ENCODE results near the gene GBA2. TPM values are rescaled to one million over a fixed set of nuclear protein-coding genes. Genes with fewer than 3 reads are reported as not detected.
A peak's percentile ranks its signal among the peaks of the same experiment; 100 is the strongest.

Gene GBA2
- total RNA-seq, 2 donors from 2014 or later: 107 to 117 TPM

DNA sequence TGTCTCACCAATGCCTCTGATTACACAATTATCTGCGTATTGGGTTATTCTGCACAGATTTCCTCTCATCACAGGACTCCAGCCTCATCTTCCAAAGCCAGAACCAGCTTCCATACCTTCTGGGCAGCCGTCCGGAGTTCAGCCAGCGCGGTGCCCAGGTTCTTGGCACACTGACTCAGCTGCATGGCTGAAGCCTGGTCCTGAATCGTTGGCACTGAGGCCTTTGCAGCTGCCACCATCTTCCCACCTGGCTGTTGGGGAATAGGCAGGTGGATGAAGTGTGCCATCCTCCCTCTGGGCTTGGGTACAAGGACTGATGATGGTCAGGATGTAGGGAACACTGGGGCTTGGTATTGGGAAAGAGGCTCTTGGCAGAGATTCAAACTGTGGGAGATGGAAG, 34.9 kb downstream of the GBA2 start:
- no peaks in the 10 kb centered on the region for H3K4me1 ChIP-seq (ENCODE audit: control insufficient read depth, insufficient read depth, low read length)
- no peak overlapping the region for H3K4me3 ChIP-seq (ENCODE audit: low read length)
- Mint-ChIP-seq H3K4me3 (no peak overlapping the region), H3K4me1 (no peaks in the 10 kb centered on the region), H3K27ac (no peak overlapping the region), H3K27me3 (ENCODE audit: insufficient read depth) (no peaks in the 10 kb centered on the region), H3K9me3 (no peaks in the 10 kb centered on the region), H3K36me3 (ENCODE audit: low read depth) (peaks cover 78% of the 10 kb centered on the region)
- no peak for DNase-seq
- H3K9me3 ChIP-seq (ENCODE audit: control insufficient read depth, low read length): no peaks in the 10 kb centered on the region
- H3K27me3 ChIP-seq (ENCODE audit: control insufficient read depth, insufficient read depth, low read length, poor library complexity, severe bottlenecking): no peaks in the 10 kb centered on the region
- WGBS, 2 experiments (ENCODE audit: insufficient coverage in 1 of 2, insufficient read length in 1 of 2): 95 to 100% methylated on average over 6 of the region's 6 CpGs
- no peak overlapping the region for H3K27ac ChIP-seq (ENCODE audit: low read depth, low read length)
- no peak for TF ChIP-seq CTCF (conservative IDR thresholded peaks at IDR 0.05)
- no peak overlapping the region for H3K9ac ChIP-seq (ENCODE audit: extremely low read depth, low read length, poor library complexity, severe bottlenecking)
- H3K36me3 ChIP-seq (ENCODE audit: control insufficient read depth, insufficient read depth, low read length): peaks cover 93% of the 10 kb centered on the region

- H3K4me3 ChIP-seq (ENCODE audit: low read length): no peak overlapping the region
- no peaks in the 10 kb centered on the region for H3K27me3 ChIP-seq (ENCODE audit: control insufficient read depth, insufficient read depth, low read length, poor library complexity, severe bottlenecking)
- H3K27ac Mint-ChIP-seq: no peak overlapping the region
- no peaks in the 10 kb centered on the region for H3K9me3 ChIP-seq (ENCODE audit: control insufficient read depth, low read length)
- H3K4me1 ChIP-seq (ENCODE audit: control insufficient read depth, insufficient read depth, low read length): no peaks in the 10 kb centered on the region
- no peak overlapping the region for H3K9ac ChIP-seq (ENCODE audit: extremely low read depth, low read length, poor library complexity, severe bottlenecking)
- H3K4me3 Mint-ChIP-seq: no peak overlapping the region
- peaks cover 93% of the 10 kb centered on the region for H3K36me3 ChIP-seq (ENCODE audit: control insufficient read depth, insufficient read depth, low read length)
- no peak overlapping the region for H3K27ac ChIP-seq (ENCODE audit: low read depth, low read length)
- H3K9me3 Mint-ChIP-seq: no peaks in the 10 kb centered on the region
- no peak for TF ChIP-seq CTCF (conservative IDR thresholded peaks at IDR 0.05)
- peaks cover 80% of the 10 kb centered on the region for H3K36me3 Mint-ChIP-seq (ENCODE audit: low read depth)
- H3K27me3 Mint-ChIP-seq (ENCODE audit: insufficient read depth): no peaks in the 10 kb centered on the region
- no peak for DNase-seq
- H3K4me1 Mint-ChIP-seq: no peaks in the 10 kb centered on the region
- WGBS, 2 experiments (ENCODE audit: insufficient coverage in 1 of 2, insufficient read length in 1 of 2): 92 to 94% methylated on average over 3 of the region's 3 CpGs
Measured at GRCh38 chr9:35713578-35713977, 35.5 kb downstream of the GBA2 start.

- no peaks in the 10 kb centered on the region for H3K9me3 Mint-ChIP-seq
- Histone ChIP-seq H3K9ac (ENCODE audit: extremely low read depth, low read length, poor library complexity, severe bottlenecking) (no peak overlapping the region), H3K9me3 (ENCODE audit: control insufficient read depth, low read length) (no peaks in the 10 kb centered on the region), H3K4me1 (ENCODE audit: control insufficient read depth, insufficient read depth, low read length) (no peaks in the 10 kb centered on the region), H3K27me3 (ENCODE audit: control insufficient read depth, insufficient read depth, low read length, poor library complexity, severe bottlenecking) (no peaks in the 10 kb centered on the region), H3K27ac (ENCODE audit: low read depth, low read length) (no peak overlapping the region), H3K36me3 (ENCODE audit: control insufficient read depth, insufficient read depth, low read length) (peaks cover 93% of the 10 kb centered on the region), H3K4me3 (ENCODE audit: low read length) (no peak overlapping the region)
- H3K27me3 Mint-ChIP-seq (ENCODE audit: insufficient read depth): no peaks in the 10 kb centered on the region
- TF ChIP-seq CTCF (conservative IDR thresholded peaks at IDR 0.05): peak; percentile 57
- no peak overlapping the region for H3K4me3 Mint-ChIP-seq
- peak overlapping the region; percentile 27 for H3K27ac Mint-ChIP-seq
- H3K4me1 Mint-ChIP-seq: no peaks in the 10 kb centered on the region
- DNase-seq: peak; percentile 68
- 93 to 96% methylated on average over 4 to 11 of the region's 11 CpGs for WGBS, 2 experiments (ENCODE audit: insufficient coverage in 1 of 2, insufficient read length in 1 of 2)
- peaks cover 80% of the 10 kb centered on the region for H3K36me3 Mint-ChIP-seq (ENCODE audit: low read depth)
Measured at GRCh38 chr9:35712762-35713400, 36.1 kb downstream of the GBA2 start.
